GM19240 (cell line): ENCODE data around the gene GPRIN2.
"Not testable (repeated sequence)": the region's sequence is repeated elsewhere in the genome, so short reads cannot be mapped to it uniquely, and the experiment has no call there.

Experiments used
- DNase-seq: peaks from one replicate; pipeline ENCODE4 v3.0.0; 2011; ENCODE audit warnings: low spot score; ENCODE audit not compliant: insufficient read length

Gene GPRIN2

GRCh38 chr10:46570655-46571054 is 14.2 kb upstream of the GPRIN2 start:
- DNase-seq, result not testable (repeated sequence)

- not testable (repeated sequence) for DNase-seq
Measured at GRCh38 chr10:46567151-46567550, 10.7 kb upstream of the GPRIN2 start.

- not testable (repeated sequence) for DNase-seq
Measured at GRCh38 chr10:46565591-46566332, 9.3 kb upstream of the GPRIN2 start.

- no peak for DNase-seq
Measured at GRCh38 chr10:46560952-46561351, 4.5 kb upstream of the GPRIN2 start.

- DNase-seq, result no peak
Measured at GRCh38 chr10:46560381-46560780, 3.9 kb upstream of the GPRIN2 start.

- DNase-seq, result no peak
Measured at GRCh38 chr10:46559231-46559671, 2.8 kb upstream of the GPRIN2 start.

GRCh38 chr10:46558392-46559185 is 2.1 kb upstream of the GPRIN2 start:
- no peak for DNase-seq

GRCh38 chr10:46558122-46558391 is 1.6 kb upstream of the GPRIN2 start:
- no peak for DNase-seq

- no peak for DNase-seq
Measured at GRCh38 chr10:46557319-46558121, 1.1 kb upstream of the GPRIN2 start.

GRCh38 chr10:46555713-46556514 is 544 bp downstream of the GPRIN2 start:
- DNase-seq, result no peak

GRCh38 chr10:46555366-46555712 is 1.1 kb downstream of the GPRIN2 start:
- no peak for DNase-seq

- no peak for DNase-seq
Measured at GRCh38 chr10:46554166-46554781, 2.2 kb downstream of the GPRIN2 start.

- DNase-seq, result no peak
Measured at GRCh38 chr10:46553238-46554049, 3.0 kb downstream of the GPRIN2 start.

- no peak for DNase-seq
Measured at GRCh38 chr10:46552526-46553237, 3.8 kb downstream of the GPRIN2 start.

- no peak for DNase-seq
Measured at GRCh38 chr10:46551701-46552525, 4.5 kb downstream of the GPRIN2 start.

GRCh38 chr10:46550795-46551700 is 5.4 kb downstream of the GPRIN2 start:
- DNase-seq, result no peak

GRCh38 chr10:46550076-46550790 is 6.2 kb downstream of the GPRIN2 start:
- DNase-seq, result no peak
